Astrocyte of the spinal cord (primary cell): Measurements from ENCODE around the gene LSG1.

ENCODE experiments used
- DNase-seq: peaks from one replicate; pipeline ENCODE4 v3.0.0; 2011; ENCODE audit warnings: low read depth, low spot score
- H3K4me3 ChIP-seq: 2 replicates; pipeline ENCODE4 v1.5.1; 2011; ENCODE audit warnings: low read depth, mild to moderate bottlenecking, low read length, moderate library complexity
- in situ Hi-C: cut with HindIII; loops from 2 replicates; pipeline ENCODE4 v1.10.0; 2017; ENCODE audit warnings: low sequenced_read_pairs
- TF ChIP-seq, protein P1 (sequence below): IDR thresholded peaks from 2 replicates; pipeline ENCODE4 v1.5.1; 2012; ENCODE audit warnings: low read depth, mild to moderate bottlenecking, low read length, inconsistent platforms

Gene LSG1

DNA sequence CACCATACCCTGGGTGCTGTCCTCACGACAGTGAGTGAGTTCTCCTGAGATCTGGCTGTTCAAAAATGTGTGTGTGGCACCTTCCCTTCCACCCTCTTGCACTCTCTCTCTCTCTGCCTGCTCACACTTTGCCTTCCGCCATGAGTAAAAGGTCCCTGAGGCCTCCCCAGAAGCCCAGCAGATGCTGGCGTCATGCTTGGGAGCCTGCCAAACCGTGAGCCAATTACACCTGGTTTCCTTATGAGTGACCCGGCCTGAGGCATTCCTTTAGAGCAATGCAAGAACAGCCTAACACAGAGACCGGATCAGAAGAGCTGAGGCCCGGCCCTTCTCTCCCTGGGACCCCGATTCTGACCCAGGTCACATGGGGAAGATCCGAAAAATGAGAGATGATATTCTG is 54.2 kb downstream of the LSG1 start:
- TF ChIP-seq, protein P1, sequence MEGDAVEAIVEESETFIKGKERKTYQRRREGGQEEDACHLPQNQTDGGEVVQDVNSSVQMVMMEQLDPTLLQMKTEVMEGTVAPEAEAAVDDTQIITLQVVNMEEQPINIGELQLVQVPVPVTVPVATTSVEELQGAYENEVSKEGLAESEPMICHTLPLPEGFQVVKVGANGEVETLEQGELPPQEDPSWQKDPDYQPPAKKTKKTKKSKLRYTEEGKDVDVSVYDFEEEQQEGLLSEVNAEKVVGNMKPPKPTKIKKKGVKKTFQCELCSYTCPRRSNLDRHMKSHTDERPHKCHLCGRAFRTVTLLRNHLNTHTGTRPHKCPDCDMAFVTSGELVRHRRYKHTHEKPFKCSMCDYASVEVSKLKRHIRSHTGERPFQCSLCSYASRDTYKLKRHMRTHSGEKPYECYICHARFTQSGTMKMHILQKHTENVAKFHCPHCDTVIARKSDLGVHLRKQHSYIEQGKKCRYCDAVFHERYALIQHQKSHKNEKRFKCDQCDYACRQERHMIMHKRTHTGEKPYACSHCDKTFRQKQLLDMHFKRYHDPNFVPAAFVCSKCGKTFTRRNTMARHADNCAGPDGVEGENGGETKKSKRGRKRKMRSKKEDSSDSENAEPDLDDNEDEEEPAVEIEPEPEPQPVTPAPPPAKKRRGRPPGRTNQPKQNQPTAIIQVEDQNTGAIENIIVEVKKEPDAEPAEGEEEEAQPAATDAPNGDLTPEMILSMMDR: no peak
- peak; percentile 36 for DNase-seq

DNA sequence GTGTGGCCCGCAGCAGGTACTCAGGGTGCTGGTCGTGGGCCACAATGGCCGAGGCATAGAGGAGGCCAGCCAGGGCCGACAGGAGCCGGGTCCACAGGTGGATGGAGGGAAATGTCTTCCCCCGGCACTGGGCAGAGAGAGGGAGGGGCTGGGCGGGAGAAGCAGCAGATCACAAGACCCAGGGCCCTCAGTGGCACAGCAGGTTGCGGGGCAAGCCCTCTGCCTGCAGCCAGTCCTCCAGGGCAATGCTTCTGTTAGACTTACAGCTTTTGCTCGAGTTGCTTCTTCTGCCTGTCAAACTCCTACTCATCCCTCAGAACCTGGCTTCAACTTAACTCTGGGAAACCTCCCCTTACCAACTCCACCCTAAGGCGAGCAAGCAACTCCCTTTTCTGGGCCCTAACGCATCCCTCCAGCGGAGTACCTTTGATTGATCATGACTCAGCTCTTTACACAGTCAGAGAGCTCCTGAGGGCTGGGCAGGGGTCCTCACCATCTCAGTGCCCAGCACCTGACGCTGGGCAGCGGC is 54.8 kb downstream of the LSG1 start:
- H3K4me3 ChIP-seq: no peak overlapping the region
- TF ChIP-seq, protein P1: no peak
- no peak for DNase-seq
- in situ Hi-C loops: no loop called here

More for the DNA sequence above, 54.2 kb downstream of the LSG1 start:
- in situ Hi-C loops: no loop called here
- H3K4me3 ChIP-seq: no peak overlapping the region

GRCh38 chr3:194615226-194615625 is 56.8 kb downstream of the LSG1 start:
- TF ChIP-seq, protein P1: no peak
- in situ Hi-C loops: no loop called here
- no peak overlapping the region for H3K4me3 ChIP-seq
- DNase-seq: no peak

DNA sequence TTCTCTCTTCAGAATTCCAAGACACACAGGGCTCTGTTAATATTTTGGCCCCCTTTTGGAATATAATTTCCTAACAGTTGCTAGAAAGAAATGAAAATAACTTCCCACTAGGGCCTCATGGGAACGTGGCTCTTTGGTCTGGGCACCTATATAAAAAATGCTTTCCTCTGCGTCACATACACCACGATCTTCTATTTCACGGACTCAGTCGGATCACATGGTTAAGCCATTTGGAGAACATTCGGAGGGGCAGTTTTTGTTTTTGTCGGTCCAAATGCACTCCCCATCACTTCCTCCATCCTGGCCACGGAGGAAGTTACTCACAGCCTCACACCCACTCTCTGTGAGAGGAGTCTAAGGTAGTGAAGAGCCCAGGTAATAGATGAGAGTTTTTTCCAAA is 59.8 kb downstream of the LSG1 start:
- no peak overlapping the region for H3K4me3 ChIP-seq
- TF ChIP-seq, protein P1: no peak
- in situ Hi-C loops: no loop called here
- DNase-seq: no peak

- H3K4me3 ChIP-seq: no peak overlapping the region
- in situ Hi-C loops: no loop called here
- DNase-seq: no peak
- TF ChIP-seq, protein P1: no peak
These were observed 61.3 kb downstream of the LSG1 start for GRCh38 chr3:194610689-194611088.

DNA sequence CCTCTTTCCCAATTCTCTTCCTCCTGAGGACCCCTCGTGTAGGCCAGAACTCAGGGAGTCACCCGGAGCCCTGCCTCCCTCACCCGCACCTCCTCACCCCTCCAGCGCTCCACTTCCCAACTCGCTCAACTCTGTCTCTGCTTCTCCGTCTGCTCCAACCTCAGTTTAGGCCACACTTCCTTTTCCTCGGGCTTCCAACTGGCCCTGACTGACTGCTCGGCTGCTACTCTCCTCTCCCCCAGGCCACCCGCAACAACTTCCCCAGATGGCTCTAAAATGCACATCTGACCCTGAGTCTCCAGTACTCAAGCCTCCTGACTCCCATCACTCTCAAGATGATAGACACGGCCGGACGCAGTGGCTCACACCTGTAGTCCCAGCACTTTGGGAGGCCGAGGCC is 62.4 kb downstream of the LSG1 start:
- DNase-seq: no peak
- in situ Hi-C loops: no loop called here
- H3K4me3 ChIP-seq: no peak overlapping the region
- TF ChIP-seq, protein P1: no peak

GRCh38 chr3:194608981-194609380 is 63.0 kb downstream of the LSG1 start:
- no peak for DNase-seq
- in situ Hi-C loops: no loop called here
- H3K4me3 ChIP-seq: no peak overlapping the region
- TF ChIP-seq, protein P1: no peak
